ENCODE measurements around the gene NLRC5. TPM values are rescaled to one million over a fixed set of nuclear protein-coding genes. Genes with fewer than 3 reads are reported as not detected.

Gene NLRC5
- total and polyA plus RNA-seq, 9 of the 15 experiments (the other 6 are each of a cell fraction or from before 2014, with no cell fraction given) = 0.59 to 0.71 TPM; not detected in 7

- TF ChIP-seq POLR3A (IDR thresholded peaks at IDR 0.05; ENCODE audit: borderline replicate concordance, extremely low read depth, insufficient read depth, insufficient read length) (no peak), DDX20 (tag; IDR thresholded peaks at IDR 0.05; ENCODE audit: low read depth) (no peak)
Observed at GRCh38 chr16:57082664-57083063, 93.3 kb downstream of the NLRC5 start (continued).

- Histone ChIP-seq H3K27me3 (ENCODE audit: control insufficient read depth in 2 of 2, insufficient read depth in 2 of 2, low read length in 2 of 2) (peaks cover 7 to 31% of the 10 kb centered on the region in 2 experiments; a peak in 4 of 5 replicates), H3K4me3 (no peak overlapping the region), H3K79me2 (ENCODE audit: control insufficient read depth, insufficient read depth, low read length) (no peaks in the 10 kb centered on the region), H3K27ac (ENCODE audit: extremely low read depth, low read depth, low read length) (no peak overlapping the region), H3K4me1 (replicated peaks in 1 of 2; ENCODE audit: control insufficient read depth in 2 of 2, insufficient read depth in 2 of 2, low read length in 2 of 2) (no peaks in the 10 kb centered on the region; a peak in 1 of 5 replicates), H3K36me3 (ENCODE audit: control insufficient read depth, insufficient read depth, low read length) (no peaks in the 10 kb centered on the region), H3K9me3 (replicated peaks; ENCODE audit: control insufficient read depth, insufficient read depth, low read depth, low read length) (no peaks in the 10 kb centered on the region), H3K9ac (ENCODE audit: insufficient read depth in 1 of 2, low read depth in 2 of 2, low read length in 2 of 2) (peak overlapping the region in 1 of 2 experiments; percentile 45; a peak in 1 of 4 replicates), H4K20me1 (replicated peaks; ENCODE audit: control insufficient read depth, insufficient read depth, low read length) (peaks cover 4% of the 10 kb centered on the region; the same call in 1 of the 2 replicates), H3K4me2 (ENCODE audit: insufficient read depth, low read length) (no peak overlapping the region), H3K9me1 (ENCODE audit: control insufficient read depth, insufficient read depth, low read length) (no peaks in the 10 kb centered on the region), H2AFZ (ENCODE audit: low read depth, low read length) (peak overlapping the region; percentile 25; the same call in 1 of the 2 replicates)
- 0% methylated on average over 7 of the region's 7 CpGs for WGBS (ENCODE audit: insufficient coverage, low coverage, missing lambda C conversion rate)
- BruUV-seq (replicated peaks) = no TSS peak
- in situ Hi-C loops (cut with MboI) = loop anchor here (10.0 kb wide), 1 partner anchor 331 kb away; no protein-coding TSS in a partner anchor
- ChIA-PET CTCF (ENCODE audit: low intra/inter-chr PET ratio) (interaction anchor here (1.4 to 4.2 kb wide), 2 partner anchors 84 to 339 kb away, joined by 5 to 34 read pairs; no protein-coding TSS in a partner anchor), POLR2A (interaction anchor here (0.9 to 2.1 kb wide), 4 partner anchors 8 to 23 kb away, joined by 3 to 7 read pairs (median 3); partner anchors contain the start of gene CPNE2)
- intact Hi-C loops (cut with micrococcal nuclease) = loop anchor here (1.0 to 10.0 kb wide), 4 partner anchors 85 to 431 kb away; no protein-coding TSS in a partner anchor
- FAIRE-seq = no peak
- no peak for DNase-seq (ENCODE audit: extremely low read depth in 1 of 4, low spot score in 3 of 4)
- no peak for ATAC-seq
- TF ChIP-seq GTF2B (IDR thresholded peaks at IDR 0.05; ENCODE audit: extremely low read depth, insufficient read length) = no peak
- peak; percentile 42; the same call in 1 of the 2 replicates for TF ChIP-seq USF2 (CRISPR knock-in tag; IDR thresholded peaks at IDR 0.05)
- peak; percentile 69 for TF ChIP-seq TFE3 (CRISPR knock-in tag; IDR thresholded peaks at IDR 0.05)
- peak; percentile 42; the same call in 1 of the 2 replicates for TF ChIP-seq USF1 (CRISPR knock-in tag; IDR thresholded peaks at IDR 0.05)
Observed at GRCh38 chr16:57083485-57084126, 94.2 kb downstream of the NLRC5 start.
